NCI-H1436 (cell line): ENCODE data around the gene DAPK1.

ENCODE experiments used
- DNase-seq: peaks from one replicate; lab custom pipeline; 2025; lab: John Stamatoyannopoulos, UW

Gene DAPK1

GRCh38 chr9:87613265-87614111, 115.8 kb downstream of the DAPK1 start:
- no peak for DNase-seq

GRCh38 chr9:87614397-87614796, 116.7 kb downstream of the DAPK1 start:
- DNase-seq, result no peak

- DNase-seq, result no peak
Observed at GRCh38 chr9:87615136-87615535, 117.5 kb downstream of the DAPK1 start.

DNA sequence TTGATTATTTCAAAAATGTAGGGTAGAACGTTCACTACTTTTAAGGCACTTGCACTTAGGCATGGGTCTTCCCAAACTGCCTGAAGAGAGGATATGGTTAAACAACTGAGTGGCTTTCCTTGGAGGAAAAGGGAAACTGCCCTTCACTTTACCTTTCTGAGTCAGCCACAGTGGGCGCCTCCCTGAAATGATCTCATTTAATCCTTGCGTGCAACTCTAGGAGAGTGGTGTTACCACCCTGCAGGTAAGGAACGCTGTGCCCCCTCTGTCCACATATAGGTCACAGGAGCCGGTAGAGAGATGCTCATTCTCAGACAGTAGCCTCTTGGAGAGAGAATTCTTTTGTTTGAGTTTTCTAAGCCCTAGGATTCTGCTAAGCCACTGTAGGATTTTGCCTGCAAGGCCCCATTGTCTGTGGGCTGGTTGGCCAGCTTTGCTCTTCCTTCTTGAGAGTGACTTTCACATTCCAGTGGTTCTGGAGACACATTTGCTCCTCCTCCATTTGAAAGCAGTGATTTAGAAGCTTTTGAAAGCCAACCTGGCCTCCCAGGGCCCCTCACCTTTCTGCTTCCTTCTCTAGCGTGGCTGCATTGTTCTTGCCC, 118.0 kb downstream of the DAPK1 start:
- DNase-seq, result no peak

- no peak for DNase-seq
Observed at GRCh38 chr9:87618226-87618625, 120.6 kb downstream of the DAPK1 start.

GRCh38 chr9:87618931-87619330, 121.3 kb downstream of the DAPK1 start:
- DNase-seq, result no peak

- DNase-seq, result no peak
Observed at GRCh38 chr9:87619346-87619745, 121.7 kb downstream of the DAPK1 start.

DNA sequence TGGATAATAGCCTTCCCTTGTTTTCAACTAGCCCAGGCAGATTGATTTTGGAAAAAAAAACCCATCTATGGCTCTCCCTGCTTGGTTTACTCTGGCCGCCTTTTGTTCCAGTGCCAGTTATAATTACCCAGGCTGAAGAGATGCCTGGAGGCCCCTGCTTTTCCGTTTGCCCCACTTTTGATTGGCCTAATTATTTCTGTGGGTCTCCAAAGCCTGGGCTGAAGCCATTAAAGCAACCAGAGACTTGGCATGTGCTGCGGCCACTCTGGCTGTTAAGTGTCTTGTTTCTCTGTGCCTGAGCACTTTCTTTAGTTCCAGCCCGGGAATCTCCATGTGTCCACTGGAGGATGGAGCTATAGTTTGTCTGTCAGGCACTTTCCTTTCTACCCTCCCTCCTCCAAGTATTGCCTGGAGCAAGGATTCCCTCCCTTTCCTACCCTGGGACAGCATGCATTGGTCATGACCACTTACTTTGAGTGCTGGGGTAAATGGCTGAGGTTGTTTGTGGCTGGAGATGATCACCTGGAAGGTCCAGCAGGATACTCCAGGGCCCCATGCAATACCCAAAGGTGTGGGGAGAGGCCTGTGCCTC, 123.2 kb downstream of the DAPK1 start:
- no peak for DNase-seq

DNA sequence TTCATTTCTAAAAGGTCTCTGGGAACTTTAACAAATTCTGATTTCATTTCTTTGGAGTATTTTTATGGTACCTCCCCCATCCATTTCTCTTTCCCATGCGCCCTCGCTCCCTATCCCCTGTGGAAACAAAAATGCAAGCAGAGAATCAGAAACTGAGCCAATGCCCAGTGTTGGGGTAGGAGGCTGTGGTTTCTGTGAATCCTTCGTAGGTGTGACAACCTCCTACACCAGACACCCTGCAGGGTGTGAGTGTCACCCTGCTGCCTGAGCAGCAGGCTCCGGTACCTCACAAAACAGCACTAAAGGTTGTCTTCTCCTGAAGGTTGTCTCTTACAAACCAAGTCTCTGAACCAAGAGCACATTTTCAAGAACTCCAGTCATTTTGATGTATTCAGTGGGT, 124.4 kb downstream of the DAPK1 start:
- no peak for DNase-seq

- DNase-seq, result no peak
Observed at GRCh38 chr9:87622923-87623322, 125.3 kb downstream of the DAPK1 start.

DNA sequence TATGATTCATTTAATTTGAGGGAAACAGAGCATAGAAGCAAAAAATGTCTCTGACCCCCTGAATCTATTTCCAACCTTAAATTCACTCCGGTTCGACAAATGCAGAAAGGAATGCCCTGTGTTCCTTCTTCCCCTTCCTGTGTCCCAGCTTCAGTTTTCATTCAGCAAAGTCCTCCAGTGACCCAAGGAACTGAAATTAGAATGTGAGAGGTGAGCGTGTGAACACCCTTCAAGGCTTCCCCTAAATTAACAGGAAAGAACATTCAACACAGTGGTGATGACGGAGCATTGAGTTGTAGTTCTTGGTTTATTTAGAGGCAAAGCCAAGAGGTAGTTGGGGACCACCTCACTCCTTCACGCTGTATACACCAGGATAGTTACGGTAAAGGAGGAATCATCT, 130.7 kb downstream of the DAPK1 start:
- DNase-seq, result no peak

DNA sequence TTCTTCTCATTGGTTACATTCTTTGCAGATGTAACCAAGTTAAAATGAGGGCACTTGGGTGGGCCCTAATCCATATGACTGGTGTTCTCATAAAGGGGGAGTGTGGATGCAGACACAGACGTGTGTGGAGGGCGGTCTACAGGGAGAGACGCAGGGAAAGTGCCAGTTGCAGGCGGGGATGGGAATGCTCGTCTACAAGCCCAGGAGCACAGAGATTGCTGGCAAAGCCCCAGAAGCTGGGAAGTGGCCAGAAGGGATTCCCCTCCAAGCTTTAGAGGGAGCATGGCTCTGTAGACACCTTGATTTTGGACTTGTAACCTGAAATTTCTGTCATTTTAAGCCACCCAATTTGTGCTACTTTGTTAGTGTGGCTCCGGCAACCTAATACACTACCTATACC, 131.4 kb downstream of the DAPK1 start:
- DNase-seq, result no peak

DNA sequence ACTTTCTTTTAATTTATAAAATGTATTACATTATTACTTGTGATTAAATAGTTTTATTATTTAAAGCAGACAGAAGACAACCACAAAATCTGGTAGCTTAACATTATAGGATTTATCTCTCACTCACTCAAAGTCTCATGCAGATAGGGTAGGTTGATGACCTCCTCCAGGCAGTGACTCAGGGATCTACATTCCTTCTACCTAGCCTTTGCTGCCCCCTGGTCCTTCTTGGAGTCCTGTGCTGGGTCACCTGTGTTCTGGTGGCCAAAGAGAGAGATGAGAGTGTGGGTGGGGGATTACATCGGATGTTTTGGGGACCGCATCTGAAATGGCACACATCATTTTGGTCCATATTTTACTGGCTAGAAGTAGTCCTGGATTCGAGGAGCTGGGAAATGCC, 132.6 kb downstream of the DAPK1 start:
- no peak for DNase-seq

GRCh38 chr9:87630846-87631245, 133.2 kb downstream of the DAPK1 start:
- no peak for DNase-seq

GRCh38 chr9:87635656-87636501, 138.2 kb downstream of the DAPK1 start:
- DNase-seq, result no peak

GRCh38 chr9:87638292-87638691, 140.6 kb downstream of the DAPK1 start:
- DNase-seq, result no peak

- no peak for DNase-seq
Observed at GRCh38 chr9:87639949-87640348, 142.3 kb downstream of the DAPK1 start.

DNA sequence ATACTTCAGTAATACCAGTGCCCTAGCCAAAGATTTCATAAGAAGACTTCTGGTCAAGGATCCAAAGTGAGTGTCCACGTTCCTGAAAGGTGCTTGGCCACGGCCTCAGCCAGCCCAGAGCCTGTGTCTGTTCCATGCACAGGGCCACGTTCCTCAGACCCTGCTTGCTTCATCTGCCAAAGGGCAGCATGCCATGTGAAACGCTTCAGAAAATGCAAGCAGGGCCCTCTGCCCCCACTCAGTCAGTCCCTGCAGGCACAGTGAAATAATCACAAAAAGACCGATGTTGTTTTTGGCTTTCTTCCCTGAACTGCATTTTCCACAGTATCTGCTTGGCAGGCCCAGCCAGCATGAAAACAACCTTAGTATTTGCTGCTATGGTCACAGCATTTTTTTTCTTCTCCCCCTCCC, 142.7 kb downstream of the DAPK1 start:
- DNase-seq, result no peak

GRCh38 chr9:87641067-87641466, 143.4 kb downstream of the DAPK1 start:
- DNase-seq, result no peak

DNA sequence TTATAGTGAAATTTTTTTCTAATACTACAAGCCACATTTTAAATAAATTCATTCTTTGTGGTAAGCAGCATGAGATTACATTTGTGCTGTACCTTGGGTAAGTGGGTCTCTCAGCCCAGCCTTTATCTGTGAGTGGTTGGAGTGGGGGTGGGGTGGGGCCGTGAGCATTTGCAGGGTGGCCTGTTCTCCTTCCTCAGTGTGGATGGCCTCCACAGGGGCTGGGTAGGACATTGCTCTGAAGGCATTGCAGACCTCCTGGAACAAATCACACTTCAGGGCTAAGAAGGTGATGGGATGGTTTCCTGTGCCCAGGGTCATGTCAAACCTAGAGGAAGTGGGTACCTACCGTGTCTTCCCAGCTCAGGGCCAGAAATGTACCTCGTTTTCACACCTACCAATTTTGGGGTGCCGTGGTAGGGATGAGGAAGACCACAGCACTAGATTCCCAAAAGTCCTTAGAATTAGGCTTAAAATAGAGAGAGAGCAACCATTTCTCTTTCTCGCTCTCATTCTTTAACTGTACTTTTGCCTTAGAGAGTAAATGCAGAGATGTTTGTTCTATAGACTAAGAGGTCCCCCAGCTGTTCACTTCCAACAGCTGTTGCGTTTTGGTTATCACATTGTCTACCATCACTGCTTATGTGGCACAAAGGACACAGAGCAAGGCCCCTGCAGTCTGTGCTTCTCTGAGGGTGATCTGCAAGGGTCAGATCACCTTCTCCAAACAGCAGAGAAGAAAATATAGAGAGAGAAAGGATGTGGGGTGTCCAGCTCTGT, 144.9 kb downstream of the DAPK1 start:
- no peak for DNase-seq

DNA sequence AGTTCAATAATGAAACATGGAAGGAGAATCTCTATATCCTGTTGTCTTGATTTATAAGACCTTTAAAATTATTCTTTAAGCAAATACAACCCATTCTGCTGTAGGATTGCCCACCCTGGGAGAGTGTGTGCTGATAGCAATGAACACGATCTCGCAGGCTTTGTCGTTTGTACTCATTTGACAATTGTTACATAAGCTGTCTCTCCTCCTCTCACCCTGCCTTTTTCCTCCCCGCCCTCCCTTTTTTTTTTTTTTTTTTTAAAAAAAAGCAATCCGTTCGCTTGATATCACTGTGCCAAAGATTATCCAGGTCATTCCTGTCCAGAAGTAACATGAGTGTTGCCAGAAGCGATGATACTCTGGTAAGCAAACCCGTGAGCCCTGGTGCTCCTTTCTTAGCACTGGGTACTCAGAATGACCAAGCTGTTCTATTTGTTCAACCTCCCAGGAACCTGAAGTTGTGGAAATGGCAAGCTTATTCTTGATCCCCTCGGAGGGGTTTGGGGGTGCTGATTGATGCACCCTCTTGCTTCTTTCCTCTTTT, 145.5 kb downstream of the DAPK1 start:
- no peak for DNase-seq
